H1 (cell line): ENCODE results near the gene UGT1A1. TPM values are rescaled to one million over a fixed set of nuclear protein-coding genes. Genes with fewer than 3 reads are reported as not detected.

Experiments
- CTCF ChIA-PET: fragments of 300-600 bp; sonication (Branson Sonifier 250); formaldehyde crosslinking; loops from one replicate; lab custom pipeline; 2021; ENCODE audit not compliant: partially characterized antibody; lab: Charles Lee
- POLR2A ChIA-PET: fragments of 300-600 bp; sonication (Branson Sonifier 250); formaldehyde crosslinking; loops from one replicate; lab custom pipeline; 2021; ENCODE audit warnings: inconsistent platforms; ENCODE audit not compliant: partially characterized antibody; lab: Charles Lee
- DNase-seq, 2 experiments: peaks; one replicate each; pipeline versions ENCODE4 v3.0.0 to v3.0.0-alpha.2; 2010 to 2022; ENCODE audit warnings: low spot score in 2 of 2, low read depth in 1 of 2, mixed read lengths in 1 of 2
- FAIRE-seq: peaks from 2 replicates; lab custom pipeline; 2011; peaks lifted over from hg19 to GRCh38; lab: Jason Lieb, UNC
- H2AFZ ChIP-seq: 2 replicates; pipeline ENCODE4 v1.8.1; 2012; ENCODE audit warnings: low read length, inconsistent platforms
- H2AK5ac ChIP-seq: 2 replicates; pipeline ENCODE4 v1.6.1; 2013; ENCODE audit warnings: low read depth, low read length
- H2BK120ac ChIP-seq: replicated peaks from 2 replicates; pipeline ENCODE3; 2013; ENCODE audit warnings: low read depth, low read length, inconsistent platforms
- H2BK12ac ChIP-seq: 2 replicates; pipeline ENCODE4 v1.6.1; 2013; ENCODE audit warnings: low read depth, low read length
- H2BK15ac ChIP-seq: 2 replicates; pipeline ENCODE4 v1.6.1; 2013; ENCODE audit warnings: low read length
- H2BK20ac ChIP-seq: 2 replicates; pipeline ENCODE4 v1.6.1; 2013; ENCODE audit warnings: low read length
- H2BK5ac ChIP-seq: 2 replicates; pipeline ENCODE4 v1.6.1; 2013; ENCODE audit warnings: low read depth, low read length
- H3K14ac ChIP-seq: 2 replicates; pipeline ENCODE4 v1.6.1; 2013; ENCODE audit warnings: inconsistent platforms; ENCODE audit not compliant: insufficient read length
- H3K18ac ChIP-seq: 2 replicates; pipeline ENCODE4 v1.6.1; 2013; ENCODE audit warnings: low read length; ENCODE audit errors: extremely low read depth
- H3K23ac ChIP-seq: 2 replicates; pipeline ENCODE4 v1.6.1; 2013; ENCODE audit warnings: inconsistent platforms; ENCODE audit not compliant: insufficient read length
- H3K23me2 ChIP-seq: 2 replicates; pipeline ENCODE4 v1.6.1; 2013; ENCODE audit warnings: low read depth, low read length
- H3K27ac ChIP-seq: 2 replicates; pipeline ENCODE4 v1.6.1; 2011; ENCODE audit warnings: low read depth, low read length, inconsistent platforms
- H3K27me3 ChIP-seq, 4 experiments: replicated peaks in 1 of 4; 1 replicate in 1 of 4; 2 replicates in 3 of 4; pipeline versions ENCODE4 v1.6.1 to v1.8.1; 2011 to 2013; ENCODE audit warnings: low read length in 3 of 4, mild to moderate bottlenecking in 3 of 4, inconsistent platforms in 2 of 4, mixed read lengths in 2 of 4, moderate library complexity in 1 of 4; ENCODE audit not compliant: control insufficient read depth in 3 of 4, insufficient read depth in 3 of 4; ENCODE audit errors: extremely low read depth in 1 of 4
- H3K36me3 ChIP-seq, 4 experiments: 2 replicates each; pipeline versions ENCODE4 v1.6.1 to v1.8.1; 2011 to 2013; ENCODE audit warnings: mild to moderate bottlenecking in 4 of 4, low read length in 3 of 4, moderate library complexity in 2 of 4, control low read depth in 1 of 4, inconsistent platforms in 1 of 4; ENCODE audit not compliant: insufficient read depth in 4 of 4, control insufficient read depth in 2 of 4
- H3K4ac ChIP-seq: replicated peaks from 2 replicates; pipeline ENCODE3; 2013; ENCODE audit warnings: low read length, low read depth, mixed read lengths, inconsistent platforms; ENCODE audit not compliant: insufficient read length
- H3K4me1 ChIP-seq, 4 experiments: replicated peaks in 1 of 4; 1 replicate in 1 of 4; 2 replicates in 3 of 4; pipeline versions ENCODE4 v1.6.1 to v1.8.1; 2011 to 2013; ENCODE audit warnings: low read length in 3 of 4, inconsistent platforms in 2 of 4, mixed read lengths in 1 of 4; ENCODE audit not compliant: insufficient read depth in 4 of 4, control insufficient read depth in 3 of 4
- H3K4me2 ChIP-seq, 2 experiments: 2 replicates each; pipeline versions ENCODE4 v1.6.1 to v1.8.1; 2011 to 2013; ENCODE audit warnings: low read depth in 2 of 2, low read length in 2 of 2, control low read depth in 1 of 2, inconsistent platforms in 1 of 2, mild to moderate bottlenecking in 1 of 2; ENCODE audit not compliant: insufficient read depth in 1 of 2
- H3K4me3 ChIP-seq, 4 experiments: fragments of 200-600, 300-600 bp in 1 of 4; sonication (generic), shearing (Covaris generic), sonication (Bioruptor Twin) in 1 of 4; 2 replicates each; pipeline versions ENCODE4 v1.5.1 to v1.8.1; 2011 to 2016; ENCODE audit warnings: low read length in 4 of 4, low read depth in 3 of 4, control low read depth in 2 of 4, inconsistent platforms in 2 of 4, mild to moderate bottlenecking in 2 of 4, mixed read lengths in 1 of 4, moderate library complexity in 1 of 4; ENCODE audit not compliant: insufficient read depth in 2 of 4; ENCODE audit errors: extremely low read depth in 1 of 4
- H3K56ac ChIP-seq: replicated peaks from 2 replicates; pipeline ENCODE3; 2013; ENCODE audit warnings: low read depth, mild to moderate bottlenecking, mixed read lengths, low read length, inconsistent platforms; ENCODE audit not compliant: insufficient read length
- H3K79me1 ChIP-seq: 2 replicates; pipeline ENCODE4 v1.6.1; 2013; ENCODE audit warnings: low read depth, low read length, control low read depth
- H3K79me2 ChIP-seq, 2 experiments: 2 replicates each; pipeline versions ENCODE4 v1.6.1 to v1.8.1; 2012 to 2013; ENCODE audit warnings: low read length in 2 of 2, mild to moderate bottlenecking in 2 of 2, inconsistent platforms in 1 of 2; ENCODE audit not compliant: insufficient read depth in 2 of 2, control insufficient read depth in 1 of 2
- H3K9ac ChIP-seq, 4 experiments: replicated peaks in 1 of 4; 1 replicate in 1 of 4; 2 replicates in 3 of 4; pipeline versions ENCODE4 v1.6.1 to v1.8.1; 2011 to 2013; ENCODE audit warnings: low read depth in 3 of 4, low read length in 3 of 4, control low read depth in 2 of 4, mild to moderate bottlenecking in 2 of 4, moderate library complexity in 2 of 4, inconsistent platforms in 1 of 4; ENCODE audit errors: extremely low read depth in 1 of 4
- H3K9me3 ChIP-seq, 2 experiments: 2 replicates each; pipeline versions ENCODE4 v1.6.1 to v1.8.1; 2012 to 2013; ENCODE audit warnings: mild to moderate bottlenecking in 2 of 2, moderate library complexity in 2 of 2, control low read depth in 1 of 2, inconsistent platforms in 1 of 2, low read depth in 1 of 2, low read length in 1 of 2, mixed read lengths in 1 of 2; ENCODE audit not compliant: insufficient read depth in 2 of 2
- H4K20me1 ChIP-seq, 2 experiments: replicated peaks in 1 of 2; 2 replicates each; pipeline versions ENCODE3 to v1.8.1; 2011 to 2013; ENCODE audit warnings: inconsistent platforms in 2 of 2, low read length in 2 of 2, mild to moderate bottlenecking in 1 of 2; ENCODE audit not compliant: insufficient read depth in 2 of 2, control insufficient read depth in 1 of 2
- H4K5ac ChIP-seq: 2 replicates; pipeline ENCODE4 v1.6.1; 2013; ENCODE audit warnings: low read length, low read depth, mixed read lengths, inconsistent platforms; ENCODE audit not compliant: insufficient read length
- H4K8ac ChIP-seq: 2 replicates; pipeline ENCODE4 v1.8.0; 2013; ENCODE audit warnings: mild to moderate bottlenecking, moderate library complexity, low read length, inconsistent platforms; ENCODE audit not compliant: insufficient read depth; ENCODE audit errors: extremely low read depth
- H4K91ac ChIP-seq: replicated peaks from 2 replicates; pipeline ENCODE3; 2013; ENCODE audit warnings: low read length, mixed read lengths, inconsistent platforms; ENCODE audit not compliant: insufficient read length
- CTBP2 ChIP-seq: IDR thresholded peaks from 2 replicates; pipeline ENCODE4 v1.7.0; 2011; ENCODE audit warnings: borderline replicate concordance, mild to moderate bottlenecking, moderate library complexity, mixed read lengths, low read length; ENCODE audit not compliant: insufficient read depth, insufficient read length
- WGBS, 2 experiments: shearing (Covaris generic) in 1 of 2; methylation state at CpG; one replicate each; pipeline versions ENCODE4 v1.1.6 to v1.1.7; 2013 to 2015; ENCODE audit warnings: low lambda C conversion rate in 2 of 2, mixed read lengths in 2 of 2, inconsistent platforms in 1 of 2, low coverage in 1 of 2, missing lambda C conversion rate in 1 of 2; ENCODE audit not compliant: insufficient replicate concordance in 2 of 2, insufficient coverage in 1 of 2, insufficient read length in 1 of 2; ENCODE audit errors: extremely low coverage in 1 of 2, missing lambda C conversion rate in 1 of 2; 5-methylcytosine and 5-hydroxymethylcytosine counted together
- polyA plus RNA-seq, 7 experiments: library from polyadenylated mRNA; depleted of rRNA in 3 of 7; stranded (reverse) in 5 of 7; unstranded in 2 of 7; fragments of >200 nt in 5 of 7; fragments of 200-250 nt in 2 of 7; gene quantifications; 1 replicate in 5 of 7; 2 replicates in 1 of 7; 4 replicates in 1 of 7; pipeline versions ENCODE4 v1.2.1 to v1.2.3, GENCODE V29; 2011 to 2013; ENCODE audit warnings: missing spikeins in 2 of 7, mixed read lengths in 2 of 7
- total RNA-seq: library from RNA; stranded (reverse); fragmentation: NEBNext Ultra II Directional; extraction: Animal tissue kit (Norgen Biotek cat#: 25700); gene quantifications from 2 replicates; pipeline ENCODE4 v1.2.1, GENCODE V29; 2021

Gene UGT1A1
- total and polyA plus RNA-seq, 2 of the 8 experiments (the other 6 are each of a cell fraction or from before 2014, with no cell fraction given) = not detected

- ChIA-PET POLR2A (no interaction called here), CTCF (interaction anchor here (2.6 kb wide), 1 partner anchor 15 kb away, joined by 11 read pairs; no protein-coding TSS in a partner anchor)
- H4K20me1 ChIP-seq = no peaks in the 10 kb centered on the region
- H3K27ac ChIP-seq = no peak overlapping the region
- H3K14ac ChIP-seq = no peak overlapping the region
- no peak overlapping the region for H2BK15ac ChIP-seq
- H3K18ac ChIP-seq = no peak overlapping the region
- FAIRE-seq (no peak), DNase-seq (no peak)
- H3K9me3 ChIP-seq = no peaks in the 10 kb centered on the region
- H3K23ac ChIP-seq = no peak overlapping the region
- no peak overlapping the region for H4K91ac ChIP-seq
- H3K4me2 ChIP-seq = no peak overlapping the region
- H4K5ac ChIP-seq = no peak overlapping the region
- no peaks in the 10 kb centered on the region for H3K27me3 ChIP-seq
- no peak overlapping the region for H2BK12ac ChIP-seq
- H2BK5ac ChIP-seq = no peak overlapping the region
- H2BK20ac ChIP-seq = no peak overlapping the region
- no peaks in the 10 kb centered on the region for H3K4me1 ChIP-seq
- no peak overlapping the region for H2AK5ac ChIP-seq
- H2AFZ ChIP-seq = no peak overlapping the region
- no peak overlapping the region for H4K8ac ChIP-seq
- no peaks in the 10 kb centered on the region for H3K36me3 ChIP-seq
- H3K79me2 ChIP-seq = no peaks in the 10 kb centered on the region
- WGBS, 2 experiments = 84% methylated on average over 3 of the region's 3 CpGs; no CpG with 5 or more reads in 1 of the 2 experiments
- H3K4ac ChIP-seq = no peak overlapping the region
- H3K79me1 ChIP-seq = no peaks in the 10 kb centered on the region
- H3K4me3 ChIP-seq = no peak overlapping the region
- H3K9ac ChIP-seq = no peak overlapping the region
- no peak overlapping the region for H3K56ac ChIP-seq
- H2BK120ac ChIP-seq = no peak overlapping the region
- no peaks in the 10 kb centered on the region for H3K23me2 ChIP-seq
- no peak for TF ChIP-seq CTBP2
- TF ChIP-seq, all 59 proteins: peak for 0
Measured at GRCh38 chr2:233817361-233817911, 57.4 kb downstream of the UGT1A1 start.
